NB4 (cell line): ENCODE data around the gene SERPINB6.
"Not testable (repeated sequence)": the region's sequence is repeated elsewhere in the genome, so short reads cannot be mapped to it uniquely, and the experiment has no call there.

Experiments
- CTCF ChIP-seq: IDR thresholded peaks from one replicate; pipeline ENCODE4 v1.5.1; 2012; ENCODE audit warnings: low read depth, low read length
- MYC ChIP-seq: IDR thresholded peaks from 2 replicates; pipeline ENCODE4 v1.6.1; 2011; ENCODE audit warnings: low read depth, low read length
- POLR2A ChIP-seq: IDR thresholded peaks from 2 replicates; pipeline ENCODE4 v1.6.1; 2011; ENCODE audit warnings: mild to moderate bottlenecking; ENCODE audit not compliant: insufficient read length; ENCODE audit errors: extremely low read depth
- TF ChIP-seq, protein P1 (sequence below): IDR thresholded peaks from 2 replicates; pipeline ENCODE4 v1.6.1; 2011; ENCODE audit warnings: low read depth, low read length

DNA sequence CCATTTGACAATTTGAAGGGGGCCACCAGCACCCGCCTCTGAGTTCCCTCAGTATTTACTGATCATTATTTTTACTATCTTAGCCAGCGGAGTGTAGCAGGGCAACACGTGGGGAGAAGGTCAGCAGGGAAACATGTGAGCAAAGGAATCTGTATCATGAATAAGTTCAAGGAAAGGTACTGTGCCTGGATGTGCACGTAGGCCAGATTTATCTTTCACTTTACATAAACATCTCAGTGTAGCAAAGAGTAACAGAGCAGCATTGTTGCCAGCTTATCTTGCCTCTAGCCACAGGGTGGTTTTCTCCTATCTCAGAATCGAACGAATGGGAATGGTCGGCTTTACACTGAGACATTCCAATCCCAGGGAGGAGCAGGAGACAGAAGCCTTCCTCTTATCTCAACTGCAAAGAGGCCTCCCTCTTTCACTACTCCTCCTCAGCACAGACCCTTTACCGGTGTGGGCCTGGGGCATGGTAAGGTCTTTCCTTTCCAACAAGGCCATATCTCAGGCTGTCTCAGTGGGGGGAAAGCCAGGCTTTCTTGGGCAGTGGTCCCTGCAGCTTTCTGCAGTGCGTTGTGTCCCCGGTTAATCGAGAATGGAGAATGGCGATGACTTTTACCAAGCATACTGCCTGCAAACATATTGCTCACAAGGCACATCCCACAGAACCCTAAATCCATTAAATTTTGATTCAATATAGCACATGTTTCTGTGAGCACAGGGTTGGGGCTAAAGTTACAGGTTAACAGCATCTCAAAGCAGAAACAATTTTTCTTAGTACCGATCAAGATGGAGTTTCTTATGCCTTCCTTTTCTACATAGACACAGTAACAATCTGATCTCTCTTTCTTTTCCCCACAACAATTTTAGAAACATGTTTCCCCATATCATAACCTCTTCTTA, 45.3 kb downstream of the SERPINB6 start:
- TF ChIP-seq CTCF, POLR2A, MYC: not testable (repeated sequence)
- TF ChIP-seq, protein P1, sequence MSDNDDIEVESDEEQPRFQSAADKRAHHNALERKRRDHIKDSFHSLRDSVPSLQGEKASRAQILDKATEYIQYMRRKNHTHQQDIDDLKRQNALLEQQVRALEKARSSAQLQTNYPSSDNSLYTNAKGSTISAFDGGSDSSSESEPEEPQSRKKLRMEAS: not testable (repeated sequence)
